Stimulated activated CD4-positive, alpha-beta T cell treated with anti-CD3 and anti-CD28 coated beads, Interleukin-1b, Interleukin-23, amount 100 ng/mL, for 48 hours (primary cell): ENCODE results near the gene NRXN3.
"Not testable (repeated sequence)": the region's sequence is repeated elsewhere in the genome, so short reads cannot be mapped to it uniquely, and the experiment has no call there.

Experiments used
- DNase-seq: peaks from one replicate; pipeline ENCODE4 v3.0.0-alpha.2; 2020

Gene NRXN3

DNA sequence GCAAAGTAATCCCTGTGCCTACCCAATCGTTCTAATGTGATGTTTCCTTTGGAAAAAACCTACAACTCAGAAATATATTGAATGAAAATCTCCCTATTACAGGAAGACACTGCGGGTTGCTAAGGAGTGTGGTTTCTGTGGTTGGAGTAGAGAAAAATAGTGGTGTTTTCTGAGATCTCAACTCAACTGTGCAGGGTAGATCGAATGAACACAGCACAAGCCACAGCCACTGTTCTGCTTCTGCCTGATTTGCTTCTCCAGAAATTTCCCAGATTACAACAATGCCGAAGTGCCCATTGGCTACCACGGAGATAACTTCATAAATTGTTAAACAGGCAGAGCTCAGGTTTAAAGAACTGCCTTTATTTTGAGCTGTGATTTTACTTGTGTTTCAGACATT lies 1560.8 kb downstream of the NRXN3 start:
- no peak for DNase-seq

DNA sequence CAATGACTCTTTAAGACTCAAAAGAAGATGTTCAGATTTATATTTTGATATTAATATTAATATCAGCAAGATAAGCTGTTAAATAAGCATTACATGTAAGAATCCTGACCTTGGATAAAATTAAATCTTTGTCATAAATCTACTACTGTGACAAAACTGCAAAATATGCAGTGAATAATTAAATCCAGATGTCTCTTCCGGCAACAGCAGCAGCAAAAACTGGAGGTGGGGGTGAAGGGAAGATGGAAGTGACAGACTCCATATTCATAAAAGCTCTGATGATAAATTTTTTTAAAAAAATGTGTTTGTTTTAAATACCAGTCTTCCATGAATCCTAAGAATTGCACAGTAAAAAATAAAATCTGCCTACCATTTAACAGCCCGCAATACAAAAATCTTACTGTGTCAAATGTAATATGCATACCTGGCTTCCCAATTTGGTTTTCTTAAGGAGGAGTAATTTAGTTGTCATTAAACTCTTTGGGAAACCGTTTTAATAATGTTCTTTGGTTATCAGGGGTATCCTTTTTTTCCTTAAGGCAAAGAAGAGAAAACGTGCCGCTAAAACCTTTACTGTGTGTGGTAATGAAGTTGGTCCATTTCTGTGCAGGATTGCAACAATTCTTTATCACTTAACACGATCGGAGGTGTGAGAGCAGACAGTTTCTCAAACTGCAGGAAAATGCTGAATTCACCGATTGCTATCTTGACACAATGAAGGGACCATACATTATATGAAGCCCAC lies 1562.9 kb downstream of the NRXN3 start:
- DNase-seq: no peak

GRCh38 chr14:79734151-79734550 lies 1564.0 kb downstream of the NRXN3 start:
- no peak for DNase-seq

GRCh38 chr14:79734656-79735055 lies 1564.5 kb downstream of the NRXN3 start:
- no peak for DNase-seq

- no peak for DNase-seq
These were observed 1564.9 kb downstream of the NRXN3 start for GRCh38 chr14:79735121-79735520.

- no peak for DNase-seq
These were observed 1570.0 kb downstream of the NRXN3 start for GRCh38 chr14:79740066-79740601.

DNA sequence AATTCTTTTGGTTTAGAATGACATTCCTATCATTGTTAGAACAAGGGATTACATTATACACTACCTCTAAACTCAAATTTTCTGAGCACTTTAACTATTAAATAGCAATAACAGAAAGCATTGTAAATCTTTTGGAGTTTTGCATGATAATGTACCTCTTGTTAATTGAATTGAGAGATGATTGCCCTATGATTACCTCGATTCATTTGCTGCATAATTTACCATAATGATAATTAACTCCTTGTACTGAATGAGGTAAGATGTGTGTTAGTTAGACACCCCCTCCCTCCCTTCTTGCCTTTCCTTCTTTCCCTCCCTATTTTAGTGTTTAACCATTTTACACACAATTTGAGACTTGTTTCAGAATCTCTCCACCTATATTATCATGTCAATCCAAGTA lies 1572.0 kb downstream of the NRXN3 start:
- DNase-seq: no peak

DNA sequence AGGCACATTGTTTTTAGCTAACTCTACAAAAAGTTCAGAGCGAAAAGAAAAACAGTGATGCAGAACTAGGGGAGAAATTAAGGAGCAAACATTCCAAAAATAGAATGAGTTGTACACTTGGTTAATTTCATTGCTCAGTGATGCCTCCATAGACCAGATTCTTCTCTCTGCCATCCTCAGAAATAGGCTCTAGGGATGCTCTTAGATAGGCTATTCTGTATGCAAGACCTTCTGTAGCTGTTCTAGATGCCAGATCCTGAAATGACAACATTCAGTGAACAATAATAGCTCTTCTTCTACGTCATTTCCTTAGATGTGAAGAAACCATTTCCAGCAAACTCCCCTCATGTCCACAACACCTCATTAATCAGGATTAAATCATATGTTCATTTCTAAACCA lies 1574.9 kb downstream of the NRXN3 start:
- DNase-seq: no peak

DNA sequence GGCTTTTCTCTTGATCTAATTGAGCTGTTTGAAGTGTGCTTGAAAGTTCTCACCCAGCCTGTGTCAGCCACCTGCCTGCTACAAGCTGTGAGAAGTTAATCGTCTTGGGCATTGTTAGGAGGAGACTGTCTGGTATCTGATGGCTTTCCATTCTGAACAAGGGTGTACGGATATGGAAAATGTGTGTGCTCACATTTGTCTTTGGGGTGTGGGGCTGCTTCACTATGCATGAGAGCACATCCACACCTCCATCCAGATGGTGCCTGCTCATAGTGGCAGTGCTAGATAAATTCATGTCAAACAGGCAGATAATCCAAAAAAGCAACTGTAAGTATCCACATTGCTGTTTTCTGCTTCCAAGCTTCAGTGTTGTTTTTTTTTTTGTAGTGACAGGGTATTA lies 1578.9 kb downstream of the NRXN3 start:
- no peak for DNase-seq

GRCh38 chr14:79758985-79759384 lies 1588.8 kb downstream of the NRXN3 start:
- DNase-seq: no peak

GRCh38 chr14:79764323-79764722 lies 1594.2 kb downstream of the NRXN3 start:
- DNase-seq: no peak

GRCh38 chr14:79766511-79766910 lies 1596.3 kb downstream of the NRXN3 start:
- no peak for DNase-seq

DNA sequence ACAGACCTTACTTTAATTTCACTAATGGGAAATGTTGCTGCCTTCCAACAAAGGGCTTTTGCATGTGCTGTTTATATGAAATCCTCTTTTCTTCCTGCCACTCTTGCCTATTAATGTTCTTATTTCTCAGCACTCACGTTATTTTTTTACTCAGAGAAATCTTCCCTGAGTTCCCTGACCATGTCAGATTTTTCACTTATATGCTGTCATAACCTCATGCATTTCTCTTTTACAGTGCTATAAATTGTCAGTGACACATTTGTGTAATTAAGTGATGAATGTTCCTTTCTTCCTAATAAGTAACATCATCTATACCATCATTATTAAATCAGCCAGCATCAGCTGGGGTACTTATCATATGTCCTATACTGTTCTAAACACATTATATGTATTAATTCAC lies 1597.1 kb downstream of the NRXN3 start:
- no peak for DNase-seq

GRCh38 chr14:79767721-79768120 lies 1597.5 kb downstream of the NRXN3 start:
- not testable (repeated sequence) for DNase-seq

DNA sequence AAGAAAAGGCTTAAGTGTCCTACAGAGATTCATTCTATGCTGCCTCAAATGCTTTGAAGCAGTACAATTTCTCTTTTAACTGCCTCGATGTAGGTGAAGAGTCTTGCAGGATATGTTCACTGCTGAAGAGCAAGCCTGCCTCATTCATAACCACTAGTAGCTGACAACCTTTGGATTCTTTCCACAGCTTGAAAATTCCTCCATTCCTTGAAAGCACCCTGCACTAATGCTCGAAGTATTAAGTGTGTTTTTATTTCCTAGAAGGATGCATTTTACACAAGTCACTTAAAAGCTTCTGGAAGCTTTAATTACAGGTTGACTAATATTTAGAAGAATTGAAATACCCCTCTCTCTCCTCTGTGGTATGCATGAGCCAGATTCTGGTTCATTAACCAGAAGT lies 1611.7 kb downstream of the NRXN3 start:
- no peak for DNase-seq

GRCh38 chr14:79783041-79783440 lies 1612.9 kb downstream of the NRXN3 start:
- no peak for DNase-seq

- no peak for DNase-seq
These were observed 1616.3 kb downstream of the NRXN3 start for GRCh38 chr14:79786522-79786921.

DNA sequence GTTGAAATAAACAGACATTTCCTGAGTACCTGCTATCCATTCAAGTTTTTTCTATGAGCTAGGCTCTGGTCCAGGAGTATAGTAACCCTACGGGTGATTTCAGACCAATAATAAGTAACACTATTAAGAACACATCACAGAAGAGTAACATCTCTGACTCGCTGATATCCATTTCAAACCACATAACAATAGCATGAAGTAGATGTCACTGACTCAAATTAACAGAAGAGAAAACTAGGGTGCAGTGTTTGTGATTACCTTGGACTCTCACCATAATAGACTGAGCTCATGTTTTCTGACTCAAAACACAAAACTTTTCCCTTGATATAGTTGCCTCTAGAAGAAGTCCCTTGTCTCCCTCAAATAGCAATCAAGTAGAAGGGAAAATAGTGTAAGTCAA lies 1618.2 kb downstream of the NRXN3 start:
- no peak for DNase-seq

DNA sequence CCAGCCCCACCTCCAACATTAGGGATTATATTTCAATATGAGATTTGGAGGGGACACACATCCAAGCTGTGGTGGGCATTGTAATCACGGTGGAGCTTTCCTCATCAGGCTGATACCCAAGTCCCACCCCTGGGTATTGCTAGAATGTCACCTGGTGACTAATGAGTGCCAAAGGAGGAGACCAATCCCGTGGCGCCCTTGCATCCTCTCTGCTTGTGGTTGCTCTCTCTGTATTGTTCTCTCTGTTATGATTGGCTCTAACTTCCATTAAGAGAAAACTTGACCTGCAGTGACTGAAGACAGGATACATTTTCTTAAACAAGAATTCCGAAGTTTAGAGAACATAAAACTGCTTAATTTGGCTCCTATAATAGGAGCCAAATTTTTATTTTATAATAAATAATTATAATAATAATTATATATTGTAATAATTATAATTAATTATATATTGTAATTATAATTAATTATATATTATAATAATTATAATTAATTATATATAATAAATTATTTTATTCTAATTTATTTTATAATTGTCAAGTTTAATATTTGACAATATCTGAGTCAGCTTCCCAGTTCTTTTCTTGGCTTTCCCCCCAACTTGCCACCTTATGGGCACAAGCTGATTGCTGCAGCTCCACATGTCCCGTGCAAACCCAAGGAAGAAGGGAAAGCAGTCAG lies 1621.0 kb downstream of the NRXN3 start:
- no peak for DNase-seq

DNA sequence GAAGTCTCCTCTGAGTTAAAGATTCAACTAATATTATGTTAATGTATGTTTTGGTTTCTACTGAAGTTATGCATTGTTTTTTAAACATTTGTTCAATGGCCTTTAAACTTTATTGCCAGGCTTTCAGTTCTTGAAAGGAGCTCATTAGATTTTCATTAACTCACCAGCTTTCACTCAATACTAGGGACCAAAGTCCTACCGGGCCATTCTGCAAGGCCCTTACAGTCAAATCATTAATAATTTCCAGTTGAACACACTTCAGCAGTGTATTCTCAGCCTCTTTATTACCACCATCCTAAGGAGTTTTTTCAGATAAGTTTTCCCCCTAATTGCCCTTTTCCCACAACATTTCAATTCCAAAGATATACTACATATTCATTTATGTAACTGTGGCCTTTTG lies 1631.9 kb downstream of the NRXN3 start:
- no peak for DNase-seq

- DNase-seq: no peak
These were observed 1635.5 kb downstream of the NRXN3 start for GRCh38 chr14:79805636-79806035.

DNA sequence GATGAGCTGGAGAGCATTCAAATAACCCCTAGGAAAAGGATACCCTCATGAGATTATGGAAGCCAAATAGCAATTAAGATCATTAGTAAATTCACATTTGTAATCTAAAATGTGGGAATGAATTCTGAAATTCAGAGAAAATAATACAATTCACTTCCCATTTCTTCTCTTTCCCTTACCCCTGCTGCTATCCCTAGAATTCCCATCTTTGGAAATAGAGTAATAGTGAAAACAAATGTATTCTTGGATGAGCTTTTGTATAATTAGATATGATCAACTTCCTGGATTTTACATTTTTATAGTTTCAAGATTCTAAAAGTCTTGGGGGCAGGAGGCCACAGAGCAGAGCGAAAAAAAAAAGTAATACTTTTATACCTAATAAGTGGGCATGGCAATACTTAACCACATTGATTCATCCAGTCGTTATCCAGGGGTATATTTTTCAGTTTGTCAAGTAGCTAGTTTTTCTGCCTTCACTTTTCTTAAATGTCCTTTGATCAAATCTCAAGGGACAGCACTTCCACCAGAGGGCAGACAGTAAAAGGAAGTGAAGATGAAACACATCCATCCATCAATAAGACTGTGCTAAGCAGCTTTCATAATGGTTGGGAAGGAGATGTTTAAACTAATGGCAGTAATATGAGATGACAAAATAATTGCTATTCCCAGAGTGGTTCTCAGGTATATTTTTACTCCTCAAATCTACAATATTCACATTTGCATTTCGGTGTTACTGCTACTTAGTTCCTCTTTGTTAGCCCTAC lies 1639.9 kb downstream of the NRXN3 start:
- DNase-seq: no peak

DNA sequence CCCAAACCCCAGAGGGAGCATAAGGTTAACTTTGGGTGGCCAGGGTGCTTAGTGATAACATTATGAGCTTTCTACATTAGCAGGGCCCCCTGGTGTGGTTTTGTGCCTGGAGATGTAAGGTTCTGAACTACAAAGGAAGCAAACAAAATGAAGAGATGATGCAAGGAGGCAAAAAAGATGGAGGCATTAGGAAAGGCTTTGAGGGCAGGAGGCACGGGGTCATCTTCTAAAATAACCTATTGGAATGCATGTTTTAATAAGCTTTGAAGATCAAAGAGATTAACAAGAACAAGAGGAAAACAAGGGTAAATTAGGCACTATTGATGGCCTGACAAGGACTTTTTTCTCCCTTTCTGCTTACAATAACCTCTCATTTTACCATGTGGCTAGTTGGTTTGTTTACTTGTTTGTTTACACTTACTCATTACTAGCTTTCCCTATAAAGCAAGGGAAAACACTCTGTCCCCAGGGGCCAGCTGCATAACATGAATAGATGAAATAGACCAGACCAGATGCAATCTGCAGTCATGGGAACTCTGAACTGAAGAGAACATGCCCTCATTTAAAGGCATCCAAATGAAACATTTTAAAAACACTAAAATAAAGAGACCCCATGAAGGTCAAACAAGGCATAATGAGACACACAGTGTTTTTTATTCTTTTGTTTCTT lies 1650.8 kb downstream of the NRXN3 start:
- no peak for DNase-seq
